Measurements from ENCODE around the gene MAB21L3. TPM values are rescaled to one million over a fixed set of nuclear protein-coding genes. Genes with fewer than 3 reads are reported as not detected.

The MAB21L3 gene
- polyA plus RNA-seq, 3 donors, result 0.88 to 1.1 (median 0.98) TPM

DNA sequence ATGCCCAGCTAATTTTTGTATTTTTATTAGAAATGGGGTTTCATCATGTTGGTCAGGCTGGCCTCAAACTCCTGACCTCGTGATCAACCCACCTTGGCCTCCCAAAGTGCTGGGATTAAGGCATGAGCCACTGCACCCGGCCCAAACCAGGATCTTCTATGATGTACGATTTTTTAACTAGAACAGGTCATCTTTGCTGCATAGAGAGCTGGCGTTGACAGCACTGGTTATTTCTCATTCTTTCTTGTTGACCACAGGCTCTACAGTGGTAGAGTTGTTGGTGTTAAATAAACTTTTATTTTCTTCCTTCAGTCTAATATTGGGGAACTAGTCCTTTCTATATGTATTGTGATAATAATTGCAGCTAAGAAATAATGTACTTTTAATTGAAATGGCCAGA, 3.8 kb upstream of the MAB21L3 start:
- DNase-seq (ENCODE audit: low read depth in 3 of 3, low spot score in 2 of 3), result no peak

DNA sequence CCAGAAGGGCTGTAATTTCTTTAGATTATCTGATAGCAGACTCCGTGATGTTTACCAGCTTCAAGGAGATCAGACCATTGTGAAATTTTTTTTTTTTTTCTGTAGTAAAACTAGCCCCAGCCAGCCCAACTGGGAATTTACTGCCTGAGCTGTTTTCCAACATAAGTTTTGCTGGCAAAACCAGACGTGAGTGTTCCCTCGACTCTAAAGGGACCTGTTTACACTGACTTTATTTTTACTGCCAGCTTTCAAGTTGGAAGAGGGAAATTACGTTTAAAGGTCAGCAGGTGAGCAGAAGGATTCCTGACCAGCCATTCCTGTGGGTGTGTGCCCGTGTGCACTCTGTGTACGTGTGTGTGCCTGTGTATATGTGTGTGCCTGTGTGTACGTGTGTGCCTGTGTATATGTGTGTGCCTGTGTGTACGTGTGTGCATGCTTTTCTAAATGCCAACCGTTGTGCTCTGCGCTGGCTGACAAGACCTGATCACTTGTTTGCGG, 374 bp downstream of the MAB21L3 start:
- DNase-seq (ENCODE audit: low read depth in 3 of 3, low spot score in 2 of 3), result peak in 1 of 3 donors; percentile 26

DNA sequence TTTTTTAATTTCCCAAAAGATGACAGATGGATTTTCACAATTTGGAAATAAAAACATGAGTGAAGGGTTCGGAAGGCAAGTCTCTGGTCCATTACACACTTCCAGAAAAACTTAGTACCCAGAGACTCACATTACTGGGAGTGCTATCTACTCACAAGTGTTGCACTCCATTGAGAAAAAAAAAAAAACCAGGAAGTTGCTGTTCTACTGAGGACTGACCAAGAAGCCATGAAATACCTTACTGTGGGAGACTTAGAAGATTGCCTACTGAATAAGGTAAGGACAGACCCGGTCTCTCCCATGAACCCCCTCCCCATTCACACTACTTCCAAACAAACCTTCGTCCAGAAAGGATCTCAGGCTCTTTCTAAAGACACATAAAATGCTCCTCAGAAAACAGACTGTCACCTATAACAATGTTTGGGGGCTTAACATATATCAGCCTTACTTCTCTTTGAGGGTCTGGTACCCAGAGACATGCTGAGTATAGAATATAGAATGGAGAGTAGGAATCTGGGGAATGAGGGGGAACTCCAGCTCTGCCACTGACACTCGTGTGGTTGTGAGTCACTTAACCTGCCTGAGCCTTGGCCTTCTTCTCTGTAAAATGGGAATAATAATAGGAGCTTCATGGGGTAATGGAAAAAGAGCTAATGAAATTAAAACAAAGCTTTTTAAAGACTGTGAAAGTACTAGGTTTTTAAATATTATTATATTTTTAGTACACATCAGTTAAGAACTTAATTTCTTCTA, 1.4 kb downstream of the MAB21L3 start:
- DNase-seq (ENCODE audit: low read depth in 3 of 3, low spot score in 2 of 3), result no peak

DNA sequence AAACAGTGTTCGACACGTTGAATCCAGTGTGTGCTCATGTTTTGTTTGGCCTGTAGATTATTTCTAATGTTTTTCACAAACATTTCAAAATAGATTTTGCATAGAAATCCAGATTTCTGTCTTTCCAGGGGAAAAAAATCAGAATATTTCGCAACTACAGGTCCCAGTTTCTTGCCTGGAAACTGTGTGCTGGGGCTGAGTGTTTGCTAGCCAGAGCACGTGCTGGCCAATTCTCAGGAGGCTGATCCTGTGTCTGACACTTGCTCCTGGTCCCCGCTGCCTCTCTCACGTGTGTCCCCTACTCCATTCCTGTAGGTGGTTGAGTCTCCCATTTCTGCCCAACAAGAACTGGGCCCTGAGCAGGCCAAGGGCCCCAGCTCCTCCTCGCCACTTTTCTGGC, 2.4 kb downstream of the MAB21L3 start:
- no peak for DNase-seq (ENCODE audit: low read depth in 3 of 3, low spot score in 2 of 3)

DNA sequence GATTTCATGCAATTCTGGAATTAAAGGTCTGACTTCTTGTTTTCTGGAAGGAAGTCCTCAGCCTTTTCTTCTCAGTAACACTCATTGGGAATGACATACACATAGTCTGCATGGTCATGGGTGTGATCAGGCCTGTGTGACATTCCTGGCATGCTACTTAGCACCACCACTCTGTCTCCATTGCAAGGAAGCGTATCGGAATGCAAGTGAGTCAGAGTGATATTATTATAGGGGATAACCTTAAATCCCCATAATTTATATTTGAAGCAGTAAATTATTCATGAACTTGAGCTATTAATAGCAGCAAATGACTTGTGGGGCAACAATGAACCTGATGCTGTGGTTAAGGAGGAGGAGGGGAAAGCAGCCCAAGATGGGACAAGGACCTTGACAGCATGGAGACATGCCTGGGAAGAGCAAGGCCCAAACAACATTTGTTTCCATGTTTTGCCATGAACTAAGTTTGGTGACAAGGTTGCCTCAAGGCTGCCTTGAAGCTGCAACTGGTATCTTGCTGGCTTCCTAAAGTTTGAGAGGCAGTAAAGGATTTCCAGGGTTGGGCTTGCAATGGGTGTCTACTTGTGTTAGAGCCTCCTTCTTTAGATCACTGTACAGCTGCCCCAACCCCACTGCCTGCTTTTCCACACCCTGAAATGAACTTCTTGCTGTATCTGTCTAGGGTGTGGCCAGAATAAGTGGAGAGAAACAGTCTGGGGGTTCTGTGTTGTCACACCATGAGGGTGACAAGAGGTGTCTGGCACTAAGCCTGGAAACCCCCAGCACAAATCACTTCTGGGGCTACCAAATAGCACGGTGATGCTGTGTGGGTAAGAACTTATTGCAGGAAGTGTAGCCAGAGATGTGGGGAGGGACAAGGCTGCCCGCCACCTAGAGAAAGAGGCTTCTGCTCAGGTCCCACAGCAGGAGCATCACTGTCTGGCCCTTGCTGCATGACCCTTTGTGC, 4.6 kb downstream of the MAB21L3 start:
- DNase-seq (ENCODE audit: low read depth in 3 of 3, low spot score in 2 of 3), result no peak

DNA sequence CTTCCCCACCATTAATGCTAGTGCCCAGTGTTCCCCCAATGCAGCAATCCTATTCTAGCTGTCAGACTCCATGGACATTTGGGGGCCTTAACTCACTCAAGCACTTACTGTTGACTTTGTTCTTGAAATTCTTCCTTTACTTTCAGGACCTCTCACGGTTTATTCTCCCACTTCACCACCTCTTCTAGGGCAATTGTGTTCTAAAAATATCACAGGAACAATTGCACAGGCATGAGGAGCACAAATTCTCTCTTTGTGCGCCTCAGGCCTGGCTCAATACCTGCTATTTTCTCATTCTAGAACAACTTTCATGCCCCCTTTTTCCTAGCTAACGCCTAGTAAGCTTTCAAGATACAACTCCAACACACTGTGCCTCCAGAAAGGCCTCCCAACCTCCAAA, 7.3 kb downstream of the MAB21L3 start:
- DNase-seq (ENCODE audit: low read depth in 3 of 3, low spot score in 2 of 3), result no peak

DNA sequence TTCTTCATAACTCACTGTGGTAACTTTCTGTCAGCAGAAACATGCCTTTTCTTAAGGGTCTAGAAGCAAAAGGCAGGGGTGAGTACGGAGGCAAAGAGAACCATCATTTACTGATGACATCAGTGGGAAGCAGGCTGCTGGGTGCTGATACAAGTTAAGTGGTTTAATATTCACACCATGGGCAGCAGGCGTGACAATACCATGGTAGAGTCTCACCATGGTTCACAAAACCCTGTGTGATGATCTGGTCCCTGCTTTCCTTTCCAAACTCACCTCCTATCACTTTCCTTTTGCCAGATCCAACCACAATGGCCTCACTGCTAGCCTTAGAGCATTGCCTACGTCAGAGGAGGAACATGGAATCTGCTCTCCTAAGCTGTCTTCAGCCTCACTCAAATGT, 8.7 kb downstream of the MAB21L3 start:
- DNase-seq (ENCODE audit: low read depth in 3 of 3, low spot score in 2 of 3), result no peak

DNA sequence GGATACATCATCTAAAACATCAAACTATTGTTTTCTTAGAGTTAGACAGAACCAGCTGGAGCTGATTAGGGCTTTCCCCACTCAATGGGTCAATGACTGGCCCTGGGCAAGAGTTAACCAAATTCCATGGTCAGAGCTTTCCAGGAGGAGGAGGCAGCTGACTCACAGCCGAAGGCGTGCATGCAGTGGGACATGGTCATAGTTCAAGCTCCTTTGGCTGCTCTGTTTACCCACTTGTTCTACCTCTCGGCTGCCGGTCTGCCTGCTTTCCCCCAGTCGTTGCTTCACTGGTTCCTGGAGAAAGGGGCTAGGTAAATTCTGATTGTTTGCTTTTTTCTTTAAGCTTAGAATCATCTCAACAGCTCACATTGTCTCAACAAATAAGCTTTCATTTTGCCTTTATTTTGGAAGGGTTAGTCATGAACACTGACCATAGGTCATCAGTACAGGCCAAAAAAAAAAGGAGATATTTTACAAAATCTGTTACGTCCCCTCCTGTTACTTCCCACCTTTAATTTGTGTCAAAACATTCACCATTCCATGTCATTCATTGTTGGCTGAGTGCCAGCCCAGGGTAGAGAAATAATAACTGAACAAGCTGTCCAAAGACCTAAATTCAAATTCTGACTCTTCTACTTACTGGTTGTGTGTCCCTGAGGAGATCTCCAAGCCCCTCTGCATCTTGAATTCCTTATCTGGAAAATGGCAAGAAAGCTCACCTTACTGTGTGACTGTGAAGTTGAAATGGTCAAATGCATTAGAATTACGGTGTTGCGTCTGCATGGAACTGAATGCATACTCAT, 12.0 kb downstream of the MAB21L3 start:
- no peak for DNase-seq (ENCODE audit: low read depth in 3 of 3, low spot score in 2 of 3)

DNA sequence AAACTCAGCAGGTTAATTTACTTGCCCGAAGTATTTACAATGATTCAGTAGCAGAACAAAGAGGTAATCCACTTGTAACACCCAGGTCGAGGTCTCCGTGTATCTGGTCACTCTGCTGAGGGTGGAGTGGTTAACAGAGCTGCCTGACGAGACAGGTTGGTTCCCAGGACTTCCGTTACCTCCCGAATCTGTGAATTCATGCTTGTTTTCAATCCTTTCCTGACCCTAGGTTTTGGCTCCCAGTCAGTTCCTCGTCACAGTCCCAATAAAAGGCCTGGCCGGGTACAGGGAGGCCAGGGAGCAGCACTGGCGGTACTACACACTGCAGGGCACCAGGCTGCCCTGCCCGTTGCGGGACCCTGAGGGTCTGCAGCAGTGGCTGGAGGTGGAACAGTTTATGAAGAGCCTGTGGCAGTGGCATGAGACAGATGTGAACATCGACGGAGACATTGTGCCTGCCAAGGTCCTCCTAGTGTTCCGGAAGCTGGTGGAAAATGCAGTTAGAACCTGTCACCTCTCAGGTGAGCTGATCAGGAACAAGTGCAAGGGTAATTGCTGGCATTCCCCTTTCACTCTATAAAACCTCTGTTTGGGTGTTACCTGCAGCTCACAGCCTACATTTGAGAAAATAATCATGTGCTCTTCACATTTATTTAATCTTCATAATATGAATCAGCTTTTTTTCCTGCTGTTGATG, 12.8 kb downstream of the MAB21L3 start:
- DNase-seq (ENCODE audit: low read depth in 3 of 3, low spot score in 2 of 3), result no peak

DNA sequence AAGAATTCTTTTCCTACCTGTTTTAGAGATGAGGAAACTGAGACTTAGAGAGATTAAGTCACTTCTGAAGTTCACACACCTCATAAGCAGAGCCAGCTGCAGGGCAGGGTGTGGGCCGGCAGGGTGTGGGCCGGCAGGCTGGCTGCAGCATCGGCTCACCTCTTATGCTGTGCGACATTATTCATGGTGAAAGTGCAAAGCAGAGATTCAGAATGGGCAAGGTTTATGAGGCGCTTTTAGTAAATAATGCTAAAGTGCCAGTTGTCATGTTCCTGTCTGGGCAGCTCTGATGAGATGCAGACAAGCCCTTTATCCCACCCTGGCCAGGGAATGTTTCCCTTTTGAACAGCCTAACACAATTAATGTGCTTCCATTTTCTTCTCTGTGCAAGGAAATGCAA, 14.6 kb downstream of the MAB21L3 start:
- no peak for DNase-seq (ENCODE audit: low read depth in 3 of 3, low spot score in 2 of 3)

DNA sequence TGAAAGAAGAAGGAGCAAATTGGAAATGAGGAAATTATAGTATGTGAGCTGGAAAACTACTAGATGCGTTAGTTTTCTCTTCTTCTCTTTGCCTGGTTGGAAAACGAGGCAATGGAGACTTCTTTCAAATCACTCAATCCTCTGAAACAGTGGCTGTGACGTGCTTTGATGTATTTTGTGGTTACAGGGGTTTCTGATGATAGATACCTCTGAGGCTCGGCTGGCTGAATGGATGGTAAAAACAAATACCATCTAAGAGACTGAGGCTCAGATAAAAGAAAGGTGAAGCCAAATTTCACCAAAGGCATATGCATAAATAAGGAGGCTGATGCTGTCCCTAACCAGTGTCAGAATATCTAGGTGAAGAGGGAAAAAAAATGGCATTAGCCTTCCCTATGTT, 15.1 kb downstream of the MAB21L3 start:
- no peak for DNase-seq (ENCODE audit: low read depth in 3 of 3, low spot score in 2 of 3)

DNA sequence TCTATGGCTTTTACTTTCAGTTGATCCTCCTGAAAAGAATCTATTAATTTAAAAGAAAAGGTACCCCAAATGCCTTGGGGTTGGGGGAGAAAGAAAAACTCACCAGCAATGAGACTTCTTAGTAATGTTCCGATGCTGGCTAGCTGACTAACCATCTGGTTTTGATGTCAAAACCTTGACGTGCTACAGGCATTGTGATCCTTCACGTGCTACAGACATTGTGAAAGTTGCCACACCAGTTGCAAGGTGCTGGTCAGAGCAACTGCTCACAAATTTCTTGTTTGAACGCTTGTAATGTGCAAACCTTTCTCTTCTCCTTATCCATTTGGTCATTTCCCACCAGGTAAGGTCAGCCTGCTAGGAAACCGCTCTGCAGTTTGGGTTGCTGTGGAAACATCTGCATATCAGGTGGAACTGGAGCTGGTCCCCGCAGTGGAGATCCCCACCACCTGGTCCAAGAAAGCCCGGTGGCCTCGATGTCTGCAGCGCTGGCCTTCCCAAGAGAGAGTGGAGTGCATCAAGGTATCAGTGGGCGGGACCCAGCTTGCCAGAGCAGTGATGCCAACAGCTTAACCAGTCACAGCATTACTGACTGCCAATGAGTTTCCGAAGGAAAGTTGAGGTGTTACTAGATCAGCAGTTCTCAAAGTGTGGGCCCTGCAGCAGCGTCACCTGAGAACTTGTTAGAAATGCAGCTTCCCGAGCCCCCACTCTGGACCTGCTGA, 16.1 kb downstream of the MAB21L3 start:
- DNase-seq (ENCODE audit: low read depth in 3 of 3, low spot score in 2 of 3), result no peak

DNA sequence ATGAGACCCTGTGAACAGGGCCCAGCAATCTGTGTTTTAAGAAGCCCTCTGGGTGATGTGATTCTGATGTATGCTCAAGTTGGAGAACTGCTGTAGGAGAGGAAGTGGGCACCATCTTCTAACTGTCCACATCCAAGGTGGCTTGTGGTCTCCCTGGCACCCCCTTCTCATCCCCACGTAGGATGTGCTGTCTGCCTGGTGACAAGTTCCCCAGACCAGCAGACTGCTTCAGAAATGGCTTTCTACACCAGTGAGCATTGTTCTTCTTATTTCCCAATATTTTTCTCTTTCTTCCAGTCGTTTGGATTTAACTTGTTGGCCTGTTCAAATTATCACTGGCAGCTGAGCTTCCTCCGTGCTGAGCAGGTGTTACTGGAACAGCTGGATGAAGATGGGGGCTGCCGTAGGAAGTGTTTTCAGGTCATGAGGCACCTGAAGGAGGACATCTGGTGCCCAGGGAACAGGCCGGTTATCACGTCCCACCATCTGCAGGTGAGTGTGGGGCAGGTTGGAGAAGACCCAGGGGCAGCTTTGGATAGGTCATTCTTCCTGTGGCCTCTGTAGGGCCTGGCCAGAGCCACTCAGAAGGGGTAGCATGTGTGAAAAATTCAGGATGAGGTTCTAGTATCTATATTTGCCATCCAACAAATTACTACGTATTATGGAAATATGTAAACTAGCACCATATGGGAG, 16.8 kb downstream of the MAB21L3 start:
- DNase-seq (ENCODE audit: low read depth in 3 of 3, low spot score in 2 of 3), result no peak

DNA sequence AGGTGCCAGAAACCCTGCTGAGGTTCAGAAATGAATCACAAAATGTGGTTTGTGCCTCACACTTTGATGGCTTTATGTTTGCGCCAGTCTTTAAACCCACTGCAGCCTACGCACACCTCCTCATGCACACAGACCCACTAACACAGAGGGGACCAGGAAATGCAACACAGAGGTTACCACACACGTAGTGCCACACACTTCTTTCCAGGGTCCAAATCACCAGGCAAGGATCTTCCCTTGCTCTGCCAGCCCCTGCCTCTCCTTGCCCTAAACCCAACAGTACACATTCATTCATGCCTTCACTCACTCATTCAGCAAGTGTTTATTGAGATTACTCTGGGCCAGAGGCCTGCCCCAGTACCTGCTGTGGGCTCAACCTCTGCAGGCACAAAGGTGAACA, 17.5 kb downstream of the MAB21L3 start:
- DNase-seq (ENCODE audit: low read depth in 3 of 3, low spot score in 2 of 3), result no peak

DNA sequence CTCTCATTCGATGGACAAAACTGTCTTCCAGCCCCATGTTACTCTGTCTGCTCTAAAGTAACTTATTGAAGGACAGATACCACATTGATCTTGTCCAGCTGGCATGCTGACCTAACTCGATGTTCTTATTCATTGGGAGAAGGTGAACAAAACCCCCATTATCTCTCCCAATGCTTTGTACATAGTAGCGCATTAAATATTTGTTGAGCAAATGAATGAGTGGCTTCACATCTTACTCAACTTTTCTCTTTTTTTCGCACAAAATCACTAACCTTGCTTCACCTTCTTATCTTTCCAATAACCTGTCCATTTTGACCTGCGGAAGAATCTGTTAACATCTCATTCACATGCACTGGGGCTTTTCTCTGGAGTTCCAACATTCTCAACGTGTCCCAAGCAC, 18.3 kb downstream of the MAB21L3 start:
- no peak for DNase-seq (ENCODE audit: low read depth in 3 of 3, low spot score in 2 of 3)

DNA sequence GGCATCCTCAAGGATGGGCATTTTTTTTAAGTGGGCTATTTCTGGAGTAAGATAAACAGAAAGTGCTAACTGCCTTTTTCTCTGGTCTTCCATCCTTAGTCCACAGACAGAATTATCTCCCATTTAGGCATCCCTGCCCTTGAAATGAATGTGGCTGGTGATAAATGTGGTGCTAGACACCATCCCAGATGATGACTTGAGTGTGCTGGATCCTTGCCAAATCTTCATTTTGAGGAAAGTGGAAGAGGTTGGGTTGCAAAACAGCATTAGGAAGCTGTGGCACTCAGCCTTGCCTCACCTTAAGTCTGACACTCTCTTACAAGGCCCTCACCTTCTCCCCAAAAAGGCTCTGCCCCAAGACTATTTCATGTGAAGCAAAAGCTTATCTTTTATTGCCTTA, 19.2 kb downstream of the MAB21L3 start:
- no peak for DNase-seq (ENCODE audit: low read depth in 3 of 3, low spot score in 2 of 3)

DNA sequence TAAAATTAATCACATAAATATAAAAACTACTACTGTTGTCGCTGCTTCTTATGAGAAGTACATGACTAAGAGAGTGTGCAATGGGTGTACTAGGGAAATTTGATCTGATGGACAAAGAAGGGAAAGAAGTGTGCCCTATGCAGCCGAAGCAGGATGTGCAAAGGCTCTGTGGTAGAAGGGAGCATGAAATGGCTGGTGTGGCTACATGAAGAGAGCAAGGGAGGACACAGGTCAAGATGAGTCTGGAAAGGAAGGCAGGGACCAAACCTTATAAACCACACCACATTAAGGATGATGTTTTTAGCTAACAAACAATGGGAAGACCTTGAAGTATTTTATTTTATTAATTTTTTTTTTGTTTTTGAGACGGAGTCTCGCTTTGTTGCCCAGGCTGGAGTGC, 20.0 kb downstream of the MAB21L3 start:
- no peak for DNase-seq (ENCODE audit: low read depth in 3 of 3, low spot score in 2 of 3)

DNA sequence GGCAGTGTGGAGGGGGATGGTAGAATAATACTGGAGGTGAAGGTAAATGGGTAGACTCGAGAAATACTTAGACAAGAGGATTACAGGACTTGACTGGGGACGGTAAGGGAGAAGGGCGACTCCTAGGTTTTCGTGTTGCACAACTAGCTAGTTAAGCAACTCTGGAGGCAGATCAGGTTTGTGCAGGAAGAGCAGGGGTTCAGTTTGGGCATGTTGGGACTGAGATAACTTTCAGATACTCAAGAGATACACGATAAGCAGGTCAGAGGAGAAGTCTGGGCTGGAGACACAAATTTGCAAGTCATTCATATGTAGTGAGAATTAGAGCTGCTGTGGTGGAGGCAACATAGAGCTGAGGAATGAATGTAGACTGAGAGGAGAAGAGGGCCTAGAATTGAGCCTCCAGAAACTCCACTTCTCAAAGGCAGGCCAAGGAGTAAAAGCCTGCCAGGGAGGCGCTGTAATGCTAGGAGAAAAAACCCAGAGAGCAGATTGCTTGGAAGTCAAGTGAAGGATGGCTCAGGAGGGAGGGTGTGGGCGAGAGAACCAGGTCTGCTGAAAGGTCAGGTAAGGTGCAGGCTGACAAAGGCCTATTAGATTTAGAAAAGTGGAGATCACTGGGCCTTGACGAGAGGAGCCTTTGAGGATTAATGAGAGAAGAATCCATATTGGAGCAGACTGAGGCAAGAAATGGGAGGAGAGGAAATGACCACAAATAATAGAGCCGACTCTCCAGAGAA, 20.8 kb downstream of the MAB21L3 start:
- DNase-seq (ENCODE audit: low read depth in 3 of 3, low spot score in 2 of 3), result no peak

Measured in right renal cortex interstitium (tissue), 3 donors.